IMR-90 (cell line): Measurements from ENCODE around the gene ZDHHC1. TPM values are rescaled to one million over a fixed set of nuclear protein-coding genes. Genes with fewer than 3 reads are reported as not detected.

ENCODE experiments used
- ATAC-seq: fragments of 200-7000 bp; cut with Tn5 transposase; 2 replicates; pipeline ENCODE4 v1.9.1; 2020; ENCODE audit warnings: low read depth, mild to moderate bottlenecking, moderate library complexity
- BruUV-seq: library from RNA; stranded (reverse); fragments of 400-500 nt; replicated peaks from 2 replicates; lab custom pipeline; 2021; lab: Mats Ljungman, UMichigan
- CTCF ChIA-PET: fragments of 300-600 bp; formaldehyde crosslinking; extraction: SDS; loops from one replicate; lab custom pipeline; 2021; ENCODE audit warnings: antibody characterized with exemption; lab: Yijun Ruan, JAX
- POLR2A ChIA-PET: fragments of 300-600 bp; sonication (Branson Sonifier 250); formaldehyde crosslinking; loops from one replicate; lab custom pipeline; 2022; ENCODE audit warnings: antibody characterized with exemption; ENCODE audit not compliant: unreplicated experiment; lab: Charles Lee
- DNase-seq: peaks from one replicate; pipeline ENCODE4 v3.0.0; 2013
- H2AFZ ChIP-seq: replicated peaks from 2 replicates; pipeline ENCODE3; 2013; ENCODE audit warnings: low read length, mild to moderate bottlenecking; ENCODE audit not compliant: poor library complexity
- H2AK5ac ChIP-seq: 2 replicates; pipeline ENCODE4 v1.6.1; 2013; ENCODE audit warnings: low read depth, low read length, inconsistent platforms
- H2AK9ac ChIP-seq: replicated peaks from 2 replicates; pipeline ENCODE3; 2013; ENCODE audit warnings: mild to moderate bottlenecking, low read depth, low read length, moderate library complexity; ENCODE audit not compliant: poor library complexity
- H2BK120ac ChIP-seq: 2 replicates; pipeline ENCODE4 v1.6.1; 2013; ENCODE audit warnings: low read depth, low read length, inconsistent platforms
- H2BK15ac ChIP-seq: 3 replicates; pipeline ENCODE4 v1.6.1; 2013; ENCODE audit warnings: low read depth, low read length, inconsistent platforms
- H2BK20ac ChIP-seq: 2 replicates; pipeline ENCODE4 v1.6.1; 2013; ENCODE audit warnings: low read depth, mild to moderate bottlenecking, inconsistent platforms, low read length, moderate library complexity
- H2BK5ac ChIP-seq: 2 replicates; pipeline ENCODE4 v1.6.1; 2013; ENCODE audit warnings: mild to moderate bottlenecking, low read depth, low read length, inconsistent platforms; ENCODE audit not compliant: poor library complexity, severe bottlenecking
- H3K14ac ChIP-seq: replicated peaks from 2 replicates; pipeline ENCODE4 v1.6.1; 2013; ENCODE audit warnings: low read depth, low read length, inconsistent platforms
- H3K18ac ChIP-seq: 2 replicates; pipeline ENCODE4 v1.6.1; 2013; ENCODE audit warnings: low read depth, low read length, control low read depth
- H3K23ac ChIP-seq: 2 replicates; pipeline ENCODE4 v1.6.1; 2013; ENCODE audit warnings: low read depth, low read length, inconsistent platforms
- H3K27ac ChIP-seq: 2 replicates; pipeline ENCODE4 v1.5.1; 2013; ENCODE audit warnings: mild to moderate bottlenecking, control low read depth, low read length; ENCODE audit not compliant: insufficient read depth
- H3K27me3 ChIP-seq: 2 replicates; pipeline ENCODE4 v1.6.1; 2013; ENCODE audit warnings: low read length; ENCODE audit not compliant: control insufficient read depth, insufficient read depth
- H3K36me3 ChIP-seq: 2 replicates; pipeline ENCODE4 v1.6.1; 2013; ENCODE audit warnings: low read length, mixed read lengths; ENCODE audit not compliant: control insufficient read depth, insufficient read depth
- H3K4ac ChIP-seq: 2 replicates; pipeline ENCODE4 v1.6.1; 2013; ENCODE audit warnings: low read depth, low read length, inconsistent platforms
- H3K4me1 ChIP-seq: 2 replicates; pipeline ENCODE4 v1.6.1; 2013; ENCODE audit warnings: low read length, mixed read lengths; ENCODE audit not compliant: control insufficient read depth, insufficient read depth
- H3K4me2 ChIP-seq: 2 replicates; pipeline ENCODE4 v1.6.1; 2013; ENCODE audit warnings: low read depth, mild to moderate bottlenecking, control low read depth, low read length, moderate library complexity
- H3K4me3 ChIP-seq: 2 replicates; pipeline ENCODE4 v1.5.1; 2013; ENCODE audit warnings: low read depth, mild to moderate bottlenecking, control low read depth, low read length, moderate library complexity; ENCODE audit not compliant: insufficient read depth
- H3K56ac ChIP-seq: 2 replicates; pipeline ENCODE4 v1.6.1; 2013; ENCODE audit warnings: low read length, inconsistent platforms; ENCODE audit not compliant: insufficient read depth; ENCODE audit errors: extremely low read depth
- H3K79me1 ChIP-seq, 2 experiments: 2 replicates each; pipeline ENCODE4 v1.6.1; 2013; ENCODE audit warnings: low read length in 2 of 2, inconsistent platforms in 1 of 2, low read depth in 1 of 2
- H3K9ac ChIP-seq: 2 replicates; pipeline ENCODE4 v1.6.1; 2013; ENCODE audit warnings: low read depth, low read length, control low read depth
- H3K9me1 ChIP-seq: 2 replicates; pipeline ENCODE4 v1.6.1; 2013; ENCODE audit warnings: low read length, inconsistent platforms; ENCODE audit not compliant: insufficient read depth
- H3K9me3 ChIP-seq: 2 replicates; pipeline ENCODE4 v1.6.1; 2013; ENCODE audit warnings: low read length; ENCODE audit not compliant: control insufficient read depth, insufficient read depth
- H4K20me1 ChIP-seq: 2 replicates; pipeline ENCODE4 v1.6.1; 2013; ENCODE audit warnings: low read length, inconsistent platforms; ENCODE audit not compliant: insufficient read depth
- H4K5ac ChIP-seq: 2 replicates; pipeline ENCODE4 v1.6.1; 2013; ENCODE audit warnings: mild to moderate bottlenecking, low read depth, low read length, control low read depth
- H4K8ac ChIP-seq, 2 experiments: 2 replicates each; pipeline ENCODE4 v1.6.1; 2013; ENCODE audit warnings: low read depth in 2 of 2, low read length in 2 of 2, control low read depth in 1 of 2, inconsistent platforms in 1 of 2
- H4K91ac ChIP-seq: 2 replicates; pipeline ENCODE4 v1.6.1; 2013; ENCODE audit warnings: low read depth, low read length, inconsistent platforms; ENCODE audit not compliant: insufficient read depth
- CHD1 ChIP-seq: IDR thresholded peaks from 2 replicates; pipeline ENCODE4 v1.6.1; 2012; ENCODE audit warnings: low read depth, low read length, improper control_type of control experiment
- CTCF ChIP-seq: conservative IDR thresholded peaks from 2 replicates; pipeline ENCODE4 v1.5.1; 2012; ENCODE audit warnings: mild to moderate bottlenecking, low read depth, low read length, improper control_type of control experiment
- ELK1 ChIP-seq: fragments of 150-350 bp; IDR thresholded peaks from 2 replicates; pipeline ENCODE4 v1.6.1; 2016; ENCODE audit warnings: low read depth, mild to moderate bottlenecking, low read length, moderate library complexity, borderline replicate concordance
- FOS ChIP-seq: fragments of 150-350 bp; IDR thresholded peaks from 2 replicates; pipeline ENCODE4 v1.6.1; 2016; ENCODE audit warnings: low read depth, low read length
- MAFK ChIP-seq: IDR thresholded peaks from 2 replicates; pipeline ENCODE4 v1.6.1; 2012; ENCODE audit warnings: low read depth, low read length, improper control_type of control experiment
- MAZ ChIP-seq: IDR thresholded peaks from 2 replicates; pipeline ENCODE4 v1.6.1; 2012; ENCODE audit warnings: low read depth, mild to moderate bottlenecking, low read length, improper control_type of control experiment, moderate library complexity, borderline replicate concordance
- RAD21 ChIP-seq: IDR thresholded peaks from 2 replicates; pipeline ENCODE4 v1.6.1; 2012; ENCODE audit warnings: low read length, improper control_type of control experiment
- RCOR1 ChIP-seq: IDR thresholded peaks from 2 replicates; pipeline ENCODE4 v1.6.1; 2012; ENCODE audit warnings: mild to moderate bottlenecking, low read length, improper control_type of control experiment; ENCODE audit not compliant: insufficient replicate concordance
- SMC3 ChIP-seq: fragments of 150-350 bp; IDR thresholded peaks from 2 replicates; pipeline ENCODE4 v1.6.1; 2016; ENCODE audit warnings: low read depth, mild to moderate bottlenecking, antibody characterized with exemption, low read length, moderate library complexity
- USF2 ChIP-seq: fragments of 150-350 bp; IDR thresholded peaks from 2 replicates; pipeline ENCODE4 v1.6.1; 2017; ENCODE audit warnings: mild to moderate bottlenecking, antibody characterized with exemption, low read length, low read depth
- WGBS, 2 experiments: methylation state at CpG; one replicate each; pipeline versions ENCODE4 v1.1.5 to v1.1.7; 2013; ENCODE audit warnings: missing lambda C conversion rate in 2 of 2; ENCODE audit not compliant: insufficient read length in 1 of 2; ENCODE audit errors: extremely low coverage in 2 of 2; 5-methylcytosine and 5-hydroxymethylcytosine counted together
- dilution Hi-C: fragments of 300-500 bp; cut with HindIII; formaldehyde crosslinking; loops from one replicate; pipeline ENCODE4 v1.14.3; 2018; ENCODE audit warnings: low sequenced_read_pairs; ENCODE audit not compliant: unreplicated experiment
- in situ Hi-C: fragments of 300-500 bp; cut with MboI; formaldehyde crosslinking; loops from 3 replicates; pipeline ENCODE4 v1.14.3; 2019; ENCODE audit warnings: low sequenced_read_pairs, inconsistent platforms, mixed read lengths
- intact Hi-C: fragments of 100-400 bp; cut with micrococcal nuclease; formaldehyde crosslinking; loops from 2 replicates; pipeline ENCODE4 v1.10.0; 2022
- polyA plus RNA-seq, 3 experiments: library from polyadenylated mRNA; depleted of rRNA; stranded (reverse); fragments of >200 nt; gene quantifications; 2 replicates each; pipeline ENCODE4 v1.2.3, GENCODE V29; 2012; ENCODE audit warnings: low replicate concordance in 1 of 3
- total RNA-seq: library from RNA; depleted of rRNA; stranded (reverse); fragments of >200 nt; gene quantifications from 2 replicates; pipeline ENCODE4 v1.2.3, GENCODE V29; 2012

ZDHHC1 gene
- total and polyA plus RNA-seq, 2 of the 4 experiments (the other 2 are of a cell fraction), result 2.0 to 5.9 TPM

GRCh38 chr16:67424261-67424615, 8.0 kb upstream of the ZDHHC1 start:
- ChIA-PET CTCF (interaction anchor here (0.8 kb wide), 1 partner anchor 9 kb away, joined by 3 read pairs; no protein-coding TSS in a partner anchor), POLR2A (no interaction called here)
- no peak for DNase-seq
- no peak overlapping the region for H3K23ac ChIP-seq
- no peak overlapping the region for H4K91ac ChIP-seq
- TF ChIP-seq USF2 (no peak), SMC3 (no peak), CTCF (no peak), RCOR1 (no peak), ELK1 (no peak), MAZ (no peak), FOS (no peak), RAD21 (no peak), MAFK (no peak), CHD1 (no peak)
- no peak for ATAC-seq
- BruUV-seq, result no TSS peak
- no CpG with 5 or more reads among the region's 5 CpGs for WGBS, 2 experiments
- no peak overlapping the region for H3K4me2 ChIP-seq
- no peak overlapping the region for H2AFZ ChIP-seq
- H3K79me1 ChIP-seq, result no peaks in the 10 kb centered on the region
- H3K56ac ChIP-seq, result no peak overlapping the region
- in situ Hi-C loops (no loop called here), intact Hi-C loops (no loop called here), dilution Hi-C loops (no loop called here)
- H2AK5ac ChIP-seq, result no peak overlapping the region
- no peaks in the 10 kb centered on the region for H3K9me3 ChIP-seq
- no peak overlapping the region for H2BK20ac ChIP-seq
- H2BK15ac ChIP-seq, result no peak overlapping the region
- H2BK5ac ChIP-seq, result no peak overlapping the region
- H3K14ac ChIP-seq, result no peak overlapping the region
- no peak overlapping the region for H3K9ac ChIP-seq
- H3K4me3 ChIP-seq, result no peak overlapping the region
- H3K27me3 ChIP-seq, result peaks cover 41% of the 10 kb centered on the region
- H3K27ac ChIP-seq, result no peak overlapping the region
- H4K20me1 ChIP-seq, result peaks cover 4% of the 10 kb centered on the region; the same call in 1 of the 2 replicates
- H4K8ac ChIP-seq, result no peak overlapping the region
- no peaks in the 10 kb centered on the region; the same call in 1 of the 2 replicates for H3K4me1 ChIP-seq
- no peak overlapping the region for H4K5ac ChIP-seq
- H2BK120ac ChIP-seq, result no peak overlapping the region
- 0 out of 2 replicates have a peak, but pooled peaks cover under 1% of the 10 kb centered on the region for H3K9me1 ChIP-seq
- no peak overlapping the region for H3K18ac ChIP-seq
- H2AK9ac ChIP-seq, result no peak overlapping the region
- no peak overlapping the region for H3K4ac ChIP-seq
- H3K36me3 ChIP-seq, result no peaks in the 10 kb centered on the region
